ENCODE results near the gene ICAM4.

The ICAM4 gene

DNA sequence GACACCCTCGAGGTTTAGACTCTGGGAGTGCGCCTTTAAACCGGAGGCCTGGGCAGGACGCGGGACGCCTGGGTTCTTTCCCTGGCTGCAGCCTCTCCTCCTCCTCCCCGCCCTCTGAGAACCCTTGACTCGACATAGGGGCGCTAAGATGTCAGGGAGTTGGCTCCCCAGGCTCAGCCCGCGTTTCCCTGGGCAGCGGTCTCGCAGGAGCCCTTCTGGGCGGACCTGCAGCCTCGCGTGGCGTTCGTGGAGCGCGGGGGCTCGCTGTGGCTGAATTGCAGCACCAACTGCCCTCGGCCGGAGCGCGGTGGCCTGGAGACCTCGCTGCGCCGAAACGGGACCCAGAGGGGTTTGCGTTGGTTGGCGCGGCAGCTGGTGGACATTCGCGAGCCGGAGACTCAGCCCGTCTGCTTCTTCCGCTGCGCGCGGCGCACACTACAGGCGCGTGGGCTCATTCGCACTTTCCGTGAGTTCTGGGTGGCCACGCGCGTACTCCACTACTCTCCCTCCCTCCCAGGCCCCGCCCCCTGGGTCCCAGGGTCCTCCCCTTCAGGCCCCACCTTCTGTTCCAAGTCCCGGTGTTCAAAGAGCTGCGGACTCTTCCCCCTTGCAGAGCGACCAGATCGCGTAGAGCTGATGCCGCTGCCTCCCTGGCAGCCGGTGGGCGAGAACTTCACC lies 4.3 kb downstream of the ICAM4 start:
- peak; percentile 75 for DNase-seq (ENCODE audit: low spot score)

- DNase-seq (ENCODE audit: low spot score) = no peak
Measured at GRCh38 chr19:10291554-10292205, 4.9 kb downstream of the ICAM4 start.

GRCh38 chr19:10292206-10292788 lies 5.5 kb downstream of the ICAM4 start:
- DNase-seq (ENCODE audit: low spot score) = peak; percentile 81

- no peak for DNase-seq (ENCODE audit: low spot score)
Measured at GRCh38 chr19:10292789-10293636, 6.3 kb downstream of the ICAM4 start.

DNA sequence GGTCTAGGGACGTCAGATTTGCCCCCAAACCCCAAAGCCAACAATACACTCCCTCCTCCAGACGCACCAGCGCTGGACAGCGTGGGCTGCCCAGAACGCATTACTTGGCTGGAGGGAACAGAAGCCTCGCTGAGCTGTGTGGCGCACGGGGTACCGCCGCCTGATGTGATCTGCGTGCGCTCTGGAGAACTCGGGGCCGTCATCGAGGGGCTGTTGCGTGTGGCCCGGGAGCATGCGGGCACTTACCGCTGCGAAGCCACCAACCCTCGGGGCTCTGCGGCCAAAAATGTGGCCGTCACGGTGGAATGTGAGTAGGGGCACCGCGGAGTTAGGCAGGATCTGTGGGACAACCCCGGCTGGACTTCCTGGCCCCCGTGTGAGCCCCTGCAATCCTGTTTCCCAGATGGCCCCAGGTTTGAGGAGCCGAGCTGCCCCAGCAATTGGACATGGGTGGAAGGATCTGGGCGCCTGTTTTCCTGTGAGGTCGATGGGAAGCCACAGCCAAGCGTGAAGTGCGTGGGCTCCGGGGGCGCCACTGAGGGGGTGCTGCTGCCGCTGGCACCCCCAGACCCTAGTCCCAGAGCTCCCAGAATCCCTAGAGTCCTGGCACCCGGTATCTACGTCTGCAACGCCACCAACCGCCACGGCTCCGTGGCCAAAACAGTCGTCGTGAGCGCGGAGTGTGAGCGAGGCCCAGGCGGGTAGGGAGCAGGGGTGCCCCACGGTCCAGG lies 7.0 kb downstream of the ICAM4 start:
- DNase-seq (ENCODE audit: low spot score) = no peak

GRCh38 chr19:10294368-10294697 lies 7.6 kb downstream of the ICAM4 start:
- no peak for DNase-seq (ENCODE audit: low spot score)

DNA sequence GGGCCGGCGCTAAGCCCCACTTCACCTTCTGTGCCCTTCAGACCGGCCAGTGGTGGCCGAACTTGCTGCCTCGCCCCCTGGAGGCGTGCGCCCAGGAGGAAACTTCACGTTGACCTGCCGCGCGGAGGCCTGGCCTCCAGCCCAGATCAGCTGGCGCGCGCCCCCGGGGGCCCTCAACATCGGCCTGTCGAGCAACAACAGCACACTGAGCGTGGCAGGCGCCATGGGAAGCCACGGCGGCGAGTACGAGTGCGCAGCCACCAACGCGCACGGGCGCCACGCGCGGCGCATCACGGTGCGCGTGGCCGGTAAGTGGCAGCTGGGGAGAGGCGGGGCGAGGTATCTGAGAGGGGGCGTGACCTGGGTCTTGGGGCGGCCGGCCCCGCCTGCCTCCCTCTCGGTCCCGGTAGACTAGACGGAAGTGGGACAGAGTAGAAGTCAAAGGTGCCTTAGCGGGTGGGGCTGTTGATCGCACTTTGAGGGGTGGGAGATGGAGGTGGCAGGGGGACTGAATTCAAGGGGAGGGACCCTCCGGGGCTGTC lies 8.6 kb downstream of the ICAM4 start:
- peak; percentile 61 for DNase-seq (ENCODE audit: low spot score)

- peak; percentile 43 for DNase-seq (ENCODE audit: low spot score)
Measured at GRCh38 chr19:10295847-10296591, 9.3 kb downstream of the ICAM4 start.

DNA sequence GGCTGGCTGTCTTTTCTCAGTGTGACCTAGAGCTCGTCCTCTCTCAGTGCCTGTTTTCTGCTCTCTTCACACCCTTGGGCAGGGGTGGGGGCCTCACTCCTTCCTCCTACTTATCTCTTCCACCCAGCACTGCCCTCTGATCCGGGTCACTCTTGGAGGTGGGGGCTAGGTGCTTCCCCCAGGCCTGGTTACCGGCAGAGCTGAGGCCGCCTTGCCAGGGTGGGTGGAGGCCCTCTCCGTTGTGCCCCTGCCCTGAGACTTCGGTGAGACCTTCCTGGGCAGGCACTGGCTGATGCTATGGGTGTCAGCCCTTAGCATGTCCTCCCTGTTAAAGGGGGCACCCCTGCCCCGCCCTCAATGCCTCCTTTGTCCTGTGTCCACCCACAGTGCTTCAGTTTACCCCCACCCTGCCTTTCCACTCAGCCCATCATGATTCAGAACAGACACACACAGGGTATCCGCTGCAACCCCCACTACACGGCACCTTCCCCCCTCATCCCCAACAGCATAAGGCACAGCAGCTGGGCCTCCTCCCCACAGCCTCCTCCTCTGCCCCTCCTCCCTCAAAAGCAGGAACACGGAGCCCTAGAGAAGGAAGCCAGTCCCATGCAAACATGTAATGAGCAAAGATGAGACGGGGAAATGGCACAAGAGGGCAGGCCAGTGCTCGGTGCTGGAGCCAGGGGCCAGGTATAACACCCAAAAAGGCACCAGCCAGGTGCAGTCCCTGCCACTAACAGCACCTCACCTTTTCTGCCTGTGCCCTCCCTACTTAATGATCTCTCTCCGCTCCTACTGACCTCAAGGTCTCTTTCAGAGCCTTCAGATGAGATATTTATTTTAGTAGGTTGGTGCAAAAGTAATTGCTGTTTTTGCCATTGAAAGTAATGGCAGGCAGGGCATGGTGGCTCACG lies 13.0 kb downstream of the ICAM4 start:
- DNase-seq (ENCODE audit: low spot score) = no peak

GRCh38 chr19:10305139-10305806 lies 18.5 kb downstream of the ICAM4 start:
- DNase-seq (ENCODE audit: low spot score) = no peak

DNA sequence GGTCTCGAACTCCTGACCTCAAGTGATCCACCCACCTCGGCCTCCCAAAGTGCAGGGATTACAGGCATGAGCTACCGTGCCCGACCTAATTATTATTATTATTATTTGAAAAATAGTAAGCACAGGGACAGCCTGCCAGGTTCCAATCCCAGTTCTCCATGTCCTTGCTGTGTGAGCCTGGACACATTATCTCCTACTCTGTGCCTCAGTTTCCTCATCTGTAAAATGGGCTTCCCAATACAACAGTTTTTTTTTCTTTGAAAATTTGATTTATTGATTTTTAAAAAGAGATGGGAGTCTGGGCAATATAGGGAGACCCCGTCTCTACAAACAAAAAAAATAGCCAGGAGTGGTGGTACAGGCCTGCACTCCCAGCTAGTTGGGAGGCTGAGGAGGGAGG lies 19.6 kb downstream of the ICAM4 start:
- DNase-seq (ENCODE audit: low spot score) = no peak

DNA sequence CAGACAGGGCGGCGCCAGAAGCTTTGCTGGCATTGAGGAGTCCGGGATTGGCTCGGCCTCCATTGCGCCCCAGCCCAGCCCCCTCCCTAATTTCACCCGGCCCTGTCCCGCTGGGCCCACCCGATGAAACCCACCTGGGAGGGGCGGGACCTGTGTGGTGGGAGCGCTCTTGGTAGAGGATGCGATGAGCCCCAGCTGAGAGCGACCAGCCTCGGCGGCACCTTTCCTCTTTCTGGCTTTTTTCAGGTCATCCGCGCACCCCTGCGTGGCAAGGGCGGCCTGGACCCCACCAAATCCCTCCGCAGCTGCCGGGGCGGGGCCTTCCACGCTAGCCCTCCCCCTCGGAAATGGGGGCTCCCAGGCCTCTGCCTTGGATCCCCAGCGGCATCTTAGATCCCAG lies 22.7 kb downstream of the ICAM4 start, which contains the start of gene ZGLP1:
TSS of gene ZGLP1 (minus strand) at position 393 of the 400 bp plus-strand sequence.
- DNase-seq (ENCODE audit: low spot score) = no peak

DNA sequence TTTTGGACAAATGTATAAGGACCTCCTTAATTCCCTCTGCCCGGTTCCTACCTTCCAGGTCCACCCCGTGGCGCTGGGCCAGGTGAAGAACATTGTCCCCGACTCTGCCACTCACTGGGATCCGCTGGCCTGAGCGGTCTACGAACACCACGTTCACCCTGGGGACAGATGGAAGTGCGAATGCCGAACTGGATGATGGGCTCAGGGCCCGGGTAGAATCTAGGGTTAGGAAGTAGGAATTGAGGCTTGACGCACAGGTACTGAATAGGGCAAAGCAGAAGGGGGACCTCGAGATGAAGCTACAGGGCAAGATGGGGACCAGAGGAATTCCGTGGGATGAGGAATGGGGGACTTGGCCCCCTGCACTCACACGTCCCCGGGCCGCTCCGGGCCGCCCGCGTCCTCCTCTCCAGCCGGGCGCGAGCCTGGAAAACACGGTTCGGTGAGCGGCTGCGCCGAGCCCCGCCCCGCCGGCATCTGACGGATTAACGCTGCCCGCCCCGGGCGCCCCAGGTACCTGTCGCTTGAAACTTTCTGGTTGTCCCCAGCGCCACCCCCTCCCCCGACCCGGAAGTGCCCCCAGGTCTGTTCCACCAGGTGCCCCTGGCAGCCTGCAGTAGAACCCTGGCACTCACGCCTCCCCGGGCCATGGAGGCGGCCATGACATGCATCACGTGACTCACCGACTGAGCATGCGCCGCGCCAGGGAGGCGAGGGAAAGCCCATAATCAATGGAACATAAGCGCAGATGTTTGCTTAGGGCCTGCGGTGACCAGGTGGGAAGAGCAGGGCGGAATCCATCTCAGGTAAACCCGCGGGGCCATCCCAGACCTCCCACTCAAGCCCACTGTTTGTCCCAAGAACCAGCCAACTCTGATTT lies 28.8 kb downstream of the ICAM4 start, which contains the start of gene FDX2:
TSS of gene FDX2 (minus strand) at position 681 of the 880 bp plus-strand sequence. CDS start at position 662, 19 bp downstream.
- peak; percentile 90 for DNase-seq (ENCODE audit: low spot score)

- no peak for DNase-seq (ENCODE audit: low spot score)
Measured at GRCh38 chr19:10316229-10317044, 29.7 kb downstream of the ICAM4 start.

- no peak for DNase-seq (ENCODE audit: low spot score)
Measured at GRCh38 chr19:10317045-10317856, 30.5 kb downstream of the ICAM4 start.

GRCh38 chr19:10317857-10318462 lies 31.2 kb downstream of the ICAM4 start:
- DNase-seq (ENCODE audit: low spot score) = no peak
